Esophagus squamous epithelium (tissue), 5 donors: ENCODE measurements around the gene CREBBP. TPM values are rescaled to one million over a fixed set of nuclear protein-coding genes. Genes with fewer than 3 reads are reported as not detected.

Experiments
- DNase-seq: peaks from one replicate; lab custom pipeline; 2025; lab: John Stamatoyannopoulos, UW
- H3K27ac ChIP-seq, 4 donors: fragments of 200-600 bp; sonication (generic); one replicate each; pipeline ENCODE4 v1.5.1; 2016 to 2019; ENCODE audit warnings: mild to moderate bottlenecking in 1 of 4
- H3K27me3 ChIP-seq, 4 donors: fragments of 200-600 bp; sonication (generic); 1 replicate in 3 of 4; 2 replicates in 1 of 4; pipeline versions ENCODE4 v1.5.1 to v1.6.0; 2017 to 2021; ENCODE audit warnings: antibody characterized with exemption in 1 of 4
- H3K36me3 ChIP-seq, 3 donors: fragments of 200-600 bp; sonication (generic); one replicate each; pipeline ENCODE4 v1.5.1; 2016 to 2019
- H3K4me1 ChIP-seq, 3 donors: fragments of 200-600 bp; sonication (generic); one replicate each; pipeline ENCODE4 v1.5.1; 2017 to 2019
- H3K4me3 ChIP-seq, 4 donors: fragments of 200-600 bp; sonication (generic); 1 replicate in 3 of 4; 2 replicates in 1 of 4; pipeline ENCODE4 v1.5.1; 2016 to 2019; ENCODE audit warnings: mild to moderate bottlenecking in 2 of 4, moderate library complexity in 1 of 4
- H3K9me3 ChIP-seq, 3 donors: fragments of 200-600 bp; sonication (generic); one replicate each; pipeline ENCODE4 v1.5.1; 2016 to 2019
- POLR2A ChIP-seq, 4 donors: fragments of 450-650 bp; IDR thresholded peaks; one replicate each; pipeline ENCODE4 v1.6.1; 2017; ENCODE audit warnings: antibody characterized with exemption in 4 of 4, mild to moderate bottlenecking in 4 of 4, moderate library complexity in 3 of 4
- WGBS, 2 donors: methylation state at CpG; one replicate each; pipeline ENCODE4 v1.1.5; 2018; 5-methylcytosine and 5-hydroxymethylcytosine counted together
- intact Hi-C: fragments of 100-400 bp; cut with DNase I; formaldehyde crosslinking; loops from one replicate; pipeline ENCODE4 v1.15.0; 2022
- total RNA-seq, 4 donors: library from RNA; depleted of rRNA; stranded (reverse); fragments of >200 nt; gene quantifications; one replicate each; pipeline ENCODE4 v1.1.0, GENCODE V29; 2016
- TF ChIP-seq, protein P1 (sequence below), 6 experiments: fragments of 450-650 bp in 4 of 6; fragments of 200-600 bp in 2 of 6; sonication (generic) in 2 of 6; IDR thresholded peaks; one replicate each; pipeline ENCODE4 v1.5.1; 2016 to 2019; ENCODE audit warnings: antibody characterized with exemption in 6 of 6, mild to moderate bottlenecking in 4 of 6, moderate library complexity in 4 of 6
- donor health status: DM: yes; HTN: yes; CAD: no.

The CREBBP gene
- total RNA-seq, 4 donors from 2014 or later, result 14.5 to 53.6 (median 37.5) TPM

DNA sequence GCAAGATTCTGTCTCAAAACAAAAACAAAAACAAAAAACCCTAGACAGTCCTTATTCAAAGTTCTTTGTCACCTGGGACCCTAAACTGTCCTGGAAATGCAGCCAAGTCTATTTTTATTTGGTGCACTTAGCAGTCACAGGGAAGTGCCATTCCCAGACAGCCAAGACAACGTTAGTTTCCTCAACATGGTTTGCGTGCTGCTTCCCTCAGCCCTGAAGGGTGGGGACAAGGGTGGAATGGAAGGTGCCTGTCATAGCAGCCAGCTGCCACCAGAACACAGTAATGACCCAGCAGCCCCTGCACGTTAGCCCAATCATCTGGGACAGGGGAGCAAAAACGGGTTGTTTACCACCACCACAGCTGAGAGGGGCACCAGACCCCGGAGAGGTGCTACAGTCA, 16.9 kb downstream of the CREBBP start:
- intact Hi-C loops, result no loop called here
- Histone ChIP-seq H3K9me3 (no peaks in the 10 kb centered on the region), H3K4me3 (no peak overlapping the region), H3K36me3 (no peaks in the 10 kb centered on the region), H3K4me1 (peaks cover 22 to 96% (median 36%) of the 10 kb centered on the region in 3 donors), H3K27ac (no peak overlapping the region), H3K27me3 (no peaks in the 10 kb centered on the region)
- 44 to 58% methylated on average over 2 of the region's 5 CpGs for WGBS, 2 donors
- TF ChIP-seq POLR2A (IDR thresholded peaks at IDR 0.05), result no peak
- TF ChIP-seq, protein P1, sequence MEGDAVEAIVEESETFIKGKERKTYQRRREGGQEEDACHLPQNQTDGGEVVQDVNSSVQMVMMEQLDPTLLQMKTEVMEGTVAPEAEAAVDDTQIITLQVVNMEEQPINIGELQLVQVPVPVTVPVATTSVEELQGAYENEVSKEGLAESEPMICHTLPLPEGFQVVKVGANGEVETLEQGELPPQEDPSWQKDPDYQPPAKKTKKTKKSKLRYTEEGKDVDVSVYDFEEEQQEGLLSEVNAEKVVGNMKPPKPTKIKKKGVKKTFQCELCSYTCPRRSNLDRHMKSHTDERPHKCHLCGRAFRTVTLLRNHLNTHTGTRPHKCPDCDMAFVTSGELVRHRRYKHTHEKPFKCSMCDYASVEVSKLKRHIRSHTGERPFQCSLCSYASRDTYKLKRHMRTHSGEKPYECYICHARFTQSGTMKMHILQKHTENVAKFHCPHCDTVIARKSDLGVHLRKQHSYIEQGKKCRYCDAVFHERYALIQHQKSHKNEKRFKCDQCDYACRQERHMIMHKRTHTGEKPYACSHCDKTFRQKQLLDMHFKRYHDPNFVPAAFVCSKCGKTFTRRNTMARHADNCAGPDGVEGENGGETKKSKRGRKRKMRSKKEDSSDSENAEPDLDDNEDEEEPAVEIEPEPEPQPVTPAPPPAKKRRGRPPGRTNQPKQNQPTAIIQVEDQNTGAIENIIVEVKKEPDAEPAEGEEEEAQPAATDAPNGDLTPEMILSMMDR (IDR thresholded peaks at IDR 0.05), result no peak
- no peak for DNase-seq

DNA sequence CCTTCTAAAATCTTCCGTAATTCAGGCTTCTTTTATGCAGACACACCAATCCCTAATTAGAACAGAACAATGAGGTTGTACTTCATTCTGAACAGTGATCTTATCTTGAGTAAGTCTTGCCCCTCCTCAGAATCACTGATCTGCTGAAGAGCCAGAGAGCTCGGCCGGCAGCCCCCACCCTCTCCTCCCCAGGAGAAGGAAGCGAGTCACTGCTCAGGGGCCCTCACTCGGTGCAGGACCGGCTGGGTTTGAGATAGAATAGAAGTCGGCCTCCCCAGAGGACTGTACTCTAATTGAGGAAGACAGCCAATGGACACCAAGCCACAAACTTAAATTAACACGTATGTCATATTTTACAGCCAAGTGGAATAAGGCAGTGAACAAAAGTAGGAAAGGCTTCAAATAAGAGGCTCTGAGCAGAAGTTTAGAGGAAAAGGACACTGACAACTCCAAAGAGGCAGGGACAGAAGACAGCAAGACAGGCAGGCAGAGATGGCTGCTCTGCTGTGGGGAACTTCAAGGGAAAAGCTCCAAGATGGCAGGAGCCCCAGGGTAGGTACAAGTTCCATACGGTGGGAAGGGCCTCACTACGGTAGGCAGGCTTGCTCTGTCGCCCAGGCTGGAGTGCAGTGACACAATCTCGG, 18.6 kb downstream of the CREBBP start:
- DNase-seq, result no peak
- intact Hi-C loops, result no loop called here
- Histone ChIP-seq H3K4me1 (peaks cover 37 to 96% (median 40%) of the 10 kb centered on the region in 3 donors), H3K36me3 (no peaks in the 10 kb centered on the region), H3K4me3 (peak overlapping the region in 1 of 4 donors; percentile 19), H3K9me3 (no peaks in the 10 kb centered on the region), H3K27me3 (no peaks in the 10 kb centered on the region), H3K27ac (peak overlapping the region in 1 of 4 donors; percentile 39)
- TF ChIP-seq, protein P1 (IDR thresholded peaks at IDR 0.05), result no peak
- no peak for TF ChIP-seq POLR2A (IDR thresholded peaks at IDR 0.05)
- WGBS, 2 donors, result 44 to 50% methylated on average over 8 to 11 of the region's 12 CpGs

DNA sequence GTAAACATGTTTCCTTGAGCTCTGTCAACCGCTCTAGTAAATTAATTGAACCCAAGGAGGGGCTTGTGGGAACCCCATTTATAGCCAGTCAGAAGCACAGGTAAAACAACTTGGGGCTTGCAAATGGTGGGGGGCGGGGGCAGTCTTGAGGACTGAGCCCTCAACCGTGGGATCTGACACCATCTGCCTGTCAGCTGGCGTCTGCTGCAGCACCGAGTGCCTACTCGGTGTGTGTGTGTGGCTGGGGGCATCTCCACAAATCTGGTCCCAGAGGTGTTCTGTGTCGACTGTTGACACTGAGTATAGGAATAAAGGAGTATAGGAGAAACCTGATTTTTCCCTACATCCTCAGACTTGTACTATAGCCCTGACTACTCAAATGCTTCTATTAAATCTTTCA, 20.6 kb downstream of the CREBBP start:
- Histone ChIP-seq H3K4me1 (peaks cover 42 to 96% (median 59%) of the 10 kb centered on the region in 3 donors), H3K4me3 (no peak overlapping the region), H3K9me3 (no peaks in the 10 kb centered on the region), H3K36me3 (no peaks in the 10 kb centered on the region), H3K27ac (no peak overlapping the region), H3K27me3 (no peaks in the 10 kb centered on the region)
- TF ChIP-seq, protein P1 (IDR thresholded peaks at IDR 0.05), result no peak
- no peak for TF ChIP-seq POLR2A (IDR thresholded peaks at IDR 0.05)
- DNase-seq, result no peak
- 90 to 91% methylated on average over 7 of the region's 7 CpGs for WGBS, 2 donors
- intact Hi-C loops, result no loop called here

DNA sequence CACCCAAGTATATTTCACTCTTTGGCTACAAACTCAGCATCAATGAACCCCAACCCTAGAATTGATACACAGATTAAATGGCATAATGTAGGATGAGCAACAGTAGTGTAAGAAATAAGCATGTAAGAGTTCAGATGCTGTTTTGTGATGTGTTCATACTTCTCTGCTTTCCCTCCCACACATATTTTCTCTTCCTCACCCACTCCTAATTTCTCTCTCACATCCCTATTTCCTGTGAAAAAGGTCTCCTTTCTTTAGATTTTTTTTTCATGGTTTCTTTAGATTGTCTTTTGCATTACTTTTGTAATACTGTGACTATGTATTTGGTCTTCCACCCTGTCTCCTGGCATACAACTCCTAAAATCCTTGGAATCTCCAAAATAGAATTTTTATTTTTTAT, 21.7 kb downstream of the CREBBP start:
- Histone ChIP-seq H3K4me1 (peaks cover 38 to 96% (median 59%) of the 10 kb centered on the region in 3 donors), H3K36me3 (peaks cover 0 to 8% (median 0%) of the 10 kb centered on the region in 3 donors), H3K4me3 (no peak overlapping the region), H3K9me3 (no peaks in the 10 kb centered on the region), H3K27ac (no peak overlapping the region), H3K27me3 (no peaks in the 10 kb centered on the region)
- intact Hi-C loops, result no loop called here
- TF ChIP-seq, protein P1 (IDR thresholded peaks at IDR 0.05), result no peak
- no peak for TF ChIP-seq POLR2A (IDR thresholded peaks at IDR 0.05)
- no peak for DNase-seq

DNA sequence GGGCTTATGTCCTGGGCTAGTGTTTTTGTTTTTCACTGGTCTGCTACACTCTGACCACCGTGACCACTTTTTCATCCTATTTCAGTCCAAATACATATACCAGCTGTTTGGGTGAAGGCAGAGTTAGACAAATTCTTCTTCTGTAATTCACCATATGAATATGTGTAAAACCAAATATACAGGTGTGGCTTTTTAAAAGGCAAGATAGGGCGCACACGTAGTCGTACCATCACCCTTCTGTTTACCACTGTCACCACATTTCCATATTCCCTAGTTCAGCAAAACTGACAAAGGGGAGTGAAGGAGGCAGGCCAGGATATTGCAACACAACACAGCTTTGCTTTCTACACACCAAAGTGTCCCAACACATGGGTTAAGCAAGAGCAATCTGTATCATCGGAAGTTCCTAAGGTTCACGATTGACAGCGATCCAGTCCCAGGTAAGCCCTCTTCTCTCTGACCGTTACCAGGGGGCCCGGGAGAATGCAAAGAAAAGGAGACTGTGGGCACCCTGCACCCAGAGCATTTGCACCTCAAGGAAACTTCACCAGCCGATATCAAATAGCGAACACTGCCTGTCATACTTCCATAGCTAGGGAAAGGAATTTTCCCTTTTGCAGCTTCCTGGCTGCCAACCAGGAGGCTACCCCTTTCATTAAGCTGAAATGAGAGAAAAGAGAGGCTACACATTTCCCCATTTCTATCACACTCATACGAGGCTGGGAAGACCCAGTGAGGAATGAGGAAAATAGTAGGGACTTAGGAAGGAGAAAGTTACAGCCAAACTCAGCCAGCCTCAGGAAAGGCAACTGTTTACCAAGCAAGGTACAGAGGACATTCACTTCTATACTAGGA, 23.1 kb downstream of the CREBBP start:
- no peak for DNase-seq
- H3K4me3 ChIP-seq, result no peak overlapping the region
- 29 to 37% methylated on average over 11 of the region's 12 CpGs for WGBS, 2 donors
- no peaks in the 10 kb centered on the region for H3K9me3 ChIP-seq
- H3K27ac ChIP-seq, result peak overlapping the region in 3 of 4 donors; percentile 36 to 63 (median 56)
- H3K4me1 ChIP-seq, result peaks cover 31 to 82% (median 52%) of the 10 kb centered on the region in 3 donors
- peaks cover 0 to 10% (median 0%) of the 10 kb centered on the region in 3 donors for H3K36me3 ChIP-seq
- no peak for TF ChIP-seq POLR2A (IDR thresholded peaks at IDR 0.05)
- TF ChIP-seq, protein P1 (IDR thresholded peaks at IDR 0.05), result no peak
- no peaks in the 10 kb centered on the region for H3K27me3 ChIP-seq
- intact Hi-C loops, result no loop called here
